ENCODE data around the gene LRIG1.

DNA sequence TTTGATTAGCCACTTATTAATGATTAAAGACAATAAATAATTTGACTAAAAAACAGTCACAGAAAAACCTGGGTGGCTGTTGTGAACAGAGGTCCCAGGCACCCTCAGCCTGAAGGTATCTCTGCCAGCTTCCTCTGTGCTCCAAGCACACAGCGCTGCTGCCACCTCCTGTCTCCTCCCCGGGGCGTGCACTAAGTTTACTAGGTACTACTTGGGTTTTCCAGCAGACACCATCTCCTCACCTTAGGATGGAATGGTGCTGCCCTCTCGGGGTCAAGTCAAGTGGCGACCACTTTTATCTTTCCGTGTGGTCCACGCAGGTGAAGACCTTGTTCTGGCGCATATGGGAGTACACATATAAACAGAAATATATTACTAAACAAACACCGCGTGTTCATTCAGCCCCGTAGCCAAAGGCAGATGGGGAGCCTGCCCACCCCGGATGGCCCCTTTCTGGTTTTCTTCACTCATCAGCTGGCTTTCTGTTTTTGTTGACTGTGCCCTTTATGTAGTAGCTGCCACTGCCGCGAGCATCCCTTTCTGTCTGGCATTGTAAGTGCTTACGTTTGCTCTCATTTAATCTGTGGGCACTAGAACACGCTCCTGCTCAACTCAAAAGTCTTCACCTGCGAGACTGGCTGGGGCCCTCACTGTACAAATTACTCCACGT, 128.0 kb downstream of the LRIG1 start:
- TF ChIP-seq EZH2 (IDR thresholded peaks at IDR 0.05; ENCODE audit: low read length, missing control alignments) = no peak
- TF ChIP-seq, protein P1, sequence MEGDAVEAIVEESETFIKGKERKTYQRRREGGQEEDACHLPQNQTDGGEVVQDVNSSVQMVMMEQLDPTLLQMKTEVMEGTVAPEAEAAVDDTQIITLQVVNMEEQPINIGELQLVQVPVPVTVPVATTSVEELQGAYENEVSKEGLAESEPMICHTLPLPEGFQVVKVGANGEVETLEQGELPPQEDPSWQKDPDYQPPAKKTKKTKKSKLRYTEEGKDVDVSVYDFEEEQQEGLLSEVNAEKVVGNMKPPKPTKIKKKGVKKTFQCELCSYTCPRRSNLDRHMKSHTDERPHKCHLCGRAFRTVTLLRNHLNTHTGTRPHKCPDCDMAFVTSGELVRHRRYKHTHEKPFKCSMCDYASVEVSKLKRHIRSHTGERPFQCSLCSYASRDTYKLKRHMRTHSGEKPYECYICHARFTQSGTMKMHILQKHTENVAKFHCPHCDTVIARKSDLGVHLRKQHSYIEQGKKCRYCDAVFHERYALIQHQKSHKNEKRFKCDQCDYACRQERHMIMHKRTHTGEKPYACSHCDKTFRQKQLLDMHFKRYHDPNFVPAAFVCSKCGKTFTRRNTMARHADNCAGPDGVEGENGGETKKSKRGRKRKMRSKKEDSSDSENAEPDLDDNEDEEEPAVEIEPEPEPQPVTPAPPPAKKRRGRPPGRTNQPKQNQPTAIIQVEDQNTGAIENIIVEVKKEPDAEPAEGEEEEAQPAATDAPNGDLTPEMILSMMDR (conservative IDR thresholded peaks at IDR 0.05 in 1 of 2, IDR thresholded peaks at IDR 0.05 in 1 of 2; ENCODE audit: low read depth in 1 of 2, low read length in 2 of 2) = peak in 1 of 2 donors; percentile 11
